Measurements from ENCODE around the gene GABPB2. TPM values are rescaled to one million over a fixed set of nuclear protein-coding genes. Genes with fewer than 3 reads are reported as not detected.

GABPB2 gene
- total and polyA plus RNA-seq, 2 donors (not counting 1 experiment from before 2014, with no cell fraction given), result 13.9 to 14.9 TPM

DNA sequence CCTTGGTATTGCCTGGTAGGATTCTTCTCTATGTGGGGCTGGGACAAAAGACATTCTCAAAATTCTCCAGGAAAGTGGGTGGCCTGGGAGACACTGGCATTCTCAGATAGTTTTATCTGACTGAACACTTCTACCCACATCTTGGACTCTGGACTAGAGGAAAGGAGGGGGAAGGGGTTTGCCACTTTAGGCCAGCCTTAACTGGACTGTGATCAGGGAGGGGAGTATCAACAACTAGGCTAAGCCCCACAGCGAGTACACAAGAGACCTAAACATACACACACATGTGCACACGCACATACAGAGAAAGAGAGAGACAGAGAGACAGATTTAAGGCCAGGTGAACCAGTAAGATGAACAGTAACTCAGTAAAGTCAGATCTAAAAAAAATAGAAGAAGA is 77.1 kb downstream of the GABPB2 start:
- H2AFZ ChIP-seq (ENCODE audit: low read length), result no peak overlapping the region
- no peaks in the 10 kb centered on the region for H4K20me1 ChIP-seq (ENCODE audit: control insufficient read depth, extremely low read depth, insufficient read depth, low read length)
- no peaks in the 10 kb centered on the region for H3K79me2 ChIP-seq (ENCODE audit: control insufficient read depth, insufficient read depth, low read length)
- no peaks in the 10 kb centered on the region for H3K36me3 ChIP-seq (ENCODE audit: control insufficient read depth, insufficient read depth, low read length)
- H3K4me2 ChIP-seq (ENCODE audit: extremely low read depth, insufficient read depth, low read length), result no peak overlapping the region
- peaks cover 10% of the 10 kb centered on the region for H3K4me1 ChIP-seq (ENCODE audit: control insufficient read depth, extremely low read depth, insufficient read depth, low read length)
- no peaks in the 10 kb centered on the region for H3K9me3 ChIP-seq (ENCODE audit: control insufficient read depth, insufficient read depth, low read depth, low read length)
- no peak overlapping the region for H3K27ac ChIP-seq (ENCODE audit: insufficient read depth, low read length)
- no peak overlapping the region for H3K4me3 ChIP-seq (replicated peaks in 1 of 4; ENCODE audit: control extremely low read depth in 1 of 4, insufficient read depth in 1 of 4, low read depth in 3 of 4, low read length in 4 of 4)
- H3K27me3 ChIP-seq (ENCODE audit: control insufficient read depth, insufficient read depth, low read length), result peaks cover 3% of the 10 kb centered on the region
- H3K9ac ChIP-seq (ENCODE audit: insufficient read depth, low read length), result no peak overlapping the region
- TF ChIP-seq, protein P1, sequence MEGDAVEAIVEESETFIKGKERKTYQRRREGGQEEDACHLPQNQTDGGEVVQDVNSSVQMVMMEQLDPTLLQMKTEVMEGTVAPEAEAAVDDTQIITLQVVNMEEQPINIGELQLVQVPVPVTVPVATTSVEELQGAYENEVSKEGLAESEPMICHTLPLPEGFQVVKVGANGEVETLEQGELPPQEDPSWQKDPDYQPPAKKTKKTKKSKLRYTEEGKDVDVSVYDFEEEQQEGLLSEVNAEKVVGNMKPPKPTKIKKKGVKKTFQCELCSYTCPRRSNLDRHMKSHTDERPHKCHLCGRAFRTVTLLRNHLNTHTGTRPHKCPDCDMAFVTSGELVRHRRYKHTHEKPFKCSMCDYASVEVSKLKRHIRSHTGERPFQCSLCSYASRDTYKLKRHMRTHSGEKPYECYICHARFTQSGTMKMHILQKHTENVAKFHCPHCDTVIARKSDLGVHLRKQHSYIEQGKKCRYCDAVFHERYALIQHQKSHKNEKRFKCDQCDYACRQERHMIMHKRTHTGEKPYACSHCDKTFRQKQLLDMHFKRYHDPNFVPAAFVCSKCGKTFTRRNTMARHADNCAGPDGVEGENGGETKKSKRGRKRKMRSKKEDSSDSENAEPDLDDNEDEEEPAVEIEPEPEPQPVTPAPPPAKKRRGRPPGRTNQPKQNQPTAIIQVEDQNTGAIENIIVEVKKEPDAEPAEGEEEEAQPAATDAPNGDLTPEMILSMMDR (conservative IDR thresholded peaks at IDR 0.05 in 1 of 2, IDR thresholded peaks at IDR 0.05 in 1 of 2; ENCODE audit: low read depth in 1 of 2, low read length in 2 of 2), result no peak
- no peak for TF ChIP-seq EZH2 (IDR thresholded peaks at IDR 0.05; ENCODE audit: low read length, missing control alignments)
- no peak for DNase-seq (ENCODE audit: low read depth in 2 of 2)

DNA sequence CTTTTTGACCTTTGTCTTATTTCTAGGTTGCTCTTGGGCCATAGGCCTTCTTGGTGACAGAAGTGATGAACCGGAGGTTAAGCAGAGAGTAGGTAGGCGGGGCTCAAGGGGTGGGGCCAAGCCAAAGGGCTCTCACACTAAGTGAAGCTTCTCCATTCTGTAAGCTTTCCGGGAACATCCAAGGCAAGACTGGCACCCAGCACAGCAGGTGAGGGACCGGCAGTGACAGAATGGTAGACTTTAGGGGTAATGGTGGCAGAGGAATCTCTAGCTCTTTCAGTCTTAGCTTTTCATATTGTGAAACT is 85.9 kb downstream of the GABPB2 start, which contains the start of gene TNFAIP8L2:
TSS of gene TNFAIP8L2 (plus strand) at position 135 of the 305 bp plus-strand sequence. CDS start 2,049 bp downstream, outside the sequence.
- Histone ChIP-seq H2AFZ (ENCODE audit: low read length) (no peak within 1 kb of the TSS), H3K36me3 (ENCODE audit: control insufficient read depth, insufficient read depth, low read length) (peaks cover 3% of the 10 kb centered on the region), H3K79me2 (ENCODE audit: control insufficient read depth, insufficient read depth, low read length) (no peaks in the 10 kb centered on the region), H3K4me3 (replicated peaks in 1 of 4; ENCODE audit: control extremely low read depth in 1 of 4, insufficient read depth in 1 of 4, low read depth in 3 of 4, low read length in 4 of 4) (no peak within 1 kb of the TSS), H3K27me3 (ENCODE audit: control insufficient read depth, insufficient read depth, low read length) (no peaks in the 10 kb centered on the region), H4K20me1 (ENCODE audit: control insufficient read depth, extremely low read depth, insufficient read depth, low read length) (no peaks in the 10 kb centered on the region), H3K4me2 (ENCODE audit: extremely low read depth, insufficient read depth, low read length) (no peak within 1 kb of the TSS), H3K27ac (ENCODE audit: insufficient read depth, low read length) (no peak within 1 kb of the TSS), H3K4me1 (ENCODE audit: control insufficient read depth, extremely low read depth, insufficient read depth, low read length) (no peaks in the 10 kb centered on the region), H3K9ac (ENCODE audit: insufficient read depth, low read length) (no peak within 1 kb of the TSS), H3K9me3 (ENCODE audit: control insufficient read depth, insufficient read depth, low read depth, low read length) (no peaks in the 10 kb centered on the region)
- TF ChIP-seq, protein P1 (conservative IDR thresholded peaks at IDR 0.05 in 1 of 2, IDR thresholded peaks at IDR 0.05 in 1 of 2; ENCODE audit: low read depth in 1 of 2, low read length in 2 of 2), result no peak
- no peak for TF ChIP-seq EZH2 (IDR thresholded peaks at IDR 0.05; ENCODE audit: low read length, missing control alignments)
- no peak for DNase-seq (ENCODE audit: low read depth in 2 of 2)

DNA sequence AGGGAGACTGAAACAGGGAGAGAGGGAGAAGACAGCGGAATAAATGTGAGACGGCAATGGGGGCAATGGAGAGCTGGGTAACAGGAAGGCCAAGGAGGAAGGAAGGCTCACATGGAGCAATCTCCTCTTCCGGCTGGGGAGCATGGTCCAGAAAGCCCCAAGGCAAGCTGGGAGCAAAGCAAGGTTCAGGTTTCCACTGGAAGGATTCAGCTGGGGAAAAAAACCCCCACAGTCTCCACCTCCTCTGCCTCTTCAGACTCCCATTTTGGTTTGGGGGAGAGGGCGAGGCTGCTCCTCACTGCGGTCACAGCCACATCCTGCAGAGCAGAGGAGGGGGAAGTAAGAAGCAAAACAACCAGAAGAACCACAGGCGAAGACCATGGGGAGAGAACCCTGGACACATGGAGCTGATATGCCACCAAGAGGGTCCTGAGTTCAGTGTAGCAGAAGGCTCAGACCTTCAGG is 86.5 kb downstream of the GABPB2 start:
- H3K27me3 ChIP-seq (ENCODE audit: control insufficient read depth, insufficient read depth, low read length), result no peaks in the 10 kb centered on the region
- DNase-seq (ENCODE audit: low read depth in 2 of 2), result no peak

More for the DNA sequence above, 86.5 kb downstream of the GABPB2 start:
- Histone ChIP-seq H3K9me3 (ENCODE audit: control insufficient read depth, insufficient read depth, low read depth, low read length) (no peaks in the 10 kb centered on the region), H3K4me1 (ENCODE audit: control insufficient read depth, extremely low read depth, insufficient read depth, low read length) (no peaks in the 10 kb centered on the region), H3K36me3 (ENCODE audit: control insufficient read depth, insufficient read depth, low read length) (peaks cover 3% of the 10 kb centered on the region), H3K27ac (ENCODE audit: insufficient read depth, low read length) (no peak overlapping the region), H2AFZ (ENCODE audit: low read length) (no peak overlapping the region), H3K4me2 (ENCODE audit: extremely low read depth, insufficient read depth, low read length) (no peak overlapping the region), H4K20me1 (ENCODE audit: control insufficient read depth, extremely low read depth, insufficient read depth, low read length) (no peaks in the 10 kb centered on the region), H3K9ac (ENCODE audit: insufficient read depth, low read length) (no peak overlapping the region), H3K4me3 (replicated peaks in 1 of 4; ENCODE audit: control extremely low read depth in 1 of 4, insufficient read depth in 1 of 4, low read depth in 3 of 4, low read length in 4 of 4) (no peak overlapping the region), H3K79me2 (ENCODE audit: control insufficient read depth, insufficient read depth, low read length) (no peaks in the 10 kb centered on the region)
- no peak for TF ChIP-seq EZH2 (IDR thresholded peaks at IDR 0.05; ENCODE audit: low read length, missing control alignments)
- TF ChIP-seq, protein P1 (conservative IDR thresholded peaks at IDR 0.05 in 1 of 2, IDR thresholded peaks at IDR 0.05 in 1 of 2; ENCODE audit: low read depth in 1 of 2, low read length in 2 of 2), result no peak

Measured in fibroblast of lung (primary cell).